Endothelial cell of hepatic sinusoid (primary cell): ENCODE data around the gene FBXO34.

Experiments
- in situ Hi-C: cut with HindIII; loops from 2 replicates; pipeline ENCODE4 v1.10.0; 2017; ENCODE audit warnings: low sequenced_read_pairs

Gene FBXO34

DNA sequence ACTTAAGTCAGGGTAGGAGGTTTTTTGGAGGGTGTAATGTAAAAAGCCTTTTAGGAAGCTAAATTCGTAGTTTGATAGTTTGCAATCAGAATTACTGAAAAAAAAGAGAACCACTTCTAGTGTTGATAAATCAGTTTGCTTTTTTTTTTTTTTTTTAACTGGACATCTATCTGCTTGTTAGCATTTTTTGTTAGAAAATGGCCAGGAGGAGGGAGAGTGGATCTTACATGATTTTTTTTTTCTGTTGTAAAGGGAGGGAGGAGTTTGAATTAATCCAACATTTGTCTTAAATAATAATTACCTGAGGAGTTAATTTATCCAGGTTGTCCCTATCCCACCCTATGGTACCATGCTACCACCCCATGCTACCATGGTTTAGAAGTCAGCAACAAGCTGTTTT, 1.2 kb downstream of the FBXO34 start:
- in situ Hi-C loops: no loop called here

DNA sequence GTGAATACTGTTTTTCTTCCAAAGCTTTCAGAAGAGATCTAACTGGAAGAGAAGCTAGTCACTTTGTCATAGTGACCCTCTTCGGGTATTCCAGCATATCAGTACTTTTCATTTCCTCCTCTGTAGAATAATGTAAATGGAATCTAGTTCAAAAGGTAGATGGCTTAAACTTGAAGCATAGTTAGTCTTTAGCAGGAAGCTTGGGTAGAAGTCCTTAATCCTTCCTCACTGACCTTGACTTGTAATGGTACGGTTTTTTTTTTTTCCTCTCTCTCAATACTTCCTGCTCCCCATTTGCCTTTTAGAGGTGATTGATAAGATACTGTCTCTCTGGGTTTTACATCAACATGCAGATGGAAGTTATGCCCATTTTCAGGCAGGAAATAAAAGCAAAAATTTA, 1.7 kb downstream of the FBXO34 start:
- in situ Hi-C loops: no loop called here

DNA sequence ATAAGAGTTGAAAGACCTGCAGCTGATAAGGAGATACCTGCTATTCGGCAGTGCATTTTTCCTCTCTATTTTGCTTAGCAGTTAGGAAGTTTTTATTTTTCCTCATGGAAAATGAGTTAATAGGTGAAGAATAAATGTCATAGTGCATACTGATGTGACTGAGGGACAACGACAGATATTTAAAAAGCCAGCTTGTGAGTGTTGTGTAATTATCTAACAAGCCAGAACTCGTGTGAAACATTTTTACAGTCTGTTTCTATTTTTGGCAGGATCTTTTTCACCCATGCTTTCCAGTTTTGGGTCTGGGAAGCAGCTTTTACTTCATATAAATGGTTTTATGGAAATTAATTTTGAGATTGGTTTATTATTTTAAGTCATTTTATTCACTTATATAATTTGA, 2.9 kb downstream of the FBXO34 start:
- in situ Hi-C loops: no loop called here

DNA sequence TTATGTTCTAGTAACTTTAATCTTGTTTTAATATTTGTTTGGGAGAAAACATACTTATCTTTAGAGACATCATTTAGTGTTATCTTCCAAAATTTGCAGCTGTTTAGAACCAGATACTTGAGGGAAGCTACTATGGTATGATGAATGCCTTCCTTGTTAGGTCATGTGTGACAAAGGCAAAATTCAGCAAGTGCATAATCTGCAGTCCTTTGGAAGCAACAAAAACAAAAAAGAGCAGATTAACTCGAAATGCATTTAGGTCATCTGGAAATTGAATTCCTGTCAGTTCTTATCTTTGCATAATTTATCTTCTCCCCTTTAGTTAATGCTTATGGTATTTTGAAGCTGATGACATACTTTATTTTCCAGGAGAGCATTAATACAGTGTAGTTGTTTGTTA, 3.5 kb downstream of the FBXO34 start:
- in situ Hi-C loops: no loop called here

DNA sequence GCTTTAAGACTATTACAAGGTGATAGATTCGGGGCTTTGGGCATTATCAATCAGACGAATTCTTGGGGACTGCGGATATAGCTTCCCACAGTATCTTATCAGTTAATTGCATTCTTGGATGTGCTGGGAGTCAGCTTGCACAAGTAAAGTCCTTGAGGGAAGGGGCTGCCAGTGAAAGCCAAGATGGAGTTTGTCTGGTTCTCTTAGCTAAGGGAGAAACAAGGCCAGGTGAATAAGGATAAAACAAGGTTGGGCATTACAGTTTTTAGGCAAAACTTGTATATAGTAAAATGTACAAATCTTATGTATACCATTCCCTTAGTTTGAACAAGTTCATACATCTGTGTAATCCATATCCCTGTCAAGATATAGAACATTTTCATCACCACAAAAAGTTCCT, 5.5 kb downstream of the FBXO34 start:
- in situ Hi-C loops: no loop called here

DNA sequence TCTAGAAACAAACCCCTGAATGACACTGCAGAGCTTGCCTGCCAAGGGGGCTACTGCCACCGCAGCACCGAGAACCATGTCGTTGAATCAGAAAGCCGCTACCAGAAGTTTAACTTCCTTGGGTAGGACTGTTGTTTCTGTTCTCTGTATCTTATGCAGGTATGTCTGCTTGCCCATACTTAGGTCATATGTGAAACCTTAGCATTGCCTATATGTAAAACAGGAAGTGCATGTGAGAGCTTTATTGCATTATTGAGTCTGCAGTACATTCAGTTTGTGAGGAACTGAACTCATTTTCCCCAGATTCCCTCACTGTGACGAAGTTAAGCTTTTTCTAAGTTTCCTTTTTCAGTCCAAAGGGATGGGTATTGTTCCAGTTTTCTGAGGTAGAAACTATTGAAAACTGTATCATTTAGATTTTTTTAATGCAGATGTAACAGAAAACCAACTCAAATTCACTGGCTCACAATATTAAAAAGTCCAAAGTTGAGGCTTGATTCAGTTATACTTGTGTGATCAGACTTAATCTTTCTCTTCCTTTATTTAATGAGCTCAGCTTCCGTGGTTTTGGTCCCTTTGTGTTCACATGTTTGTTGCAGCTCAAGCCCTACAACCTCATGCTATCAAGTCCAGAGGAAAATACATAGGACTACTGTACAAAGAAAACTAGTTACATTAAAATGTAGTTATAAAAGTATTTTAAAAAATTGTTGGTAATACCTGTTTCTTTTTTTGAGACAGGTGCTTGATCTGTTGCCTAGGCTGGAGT, 6.9 kb downstream of the FBXO34 start:
- in situ Hi-C loops: no loop called here

DNA sequence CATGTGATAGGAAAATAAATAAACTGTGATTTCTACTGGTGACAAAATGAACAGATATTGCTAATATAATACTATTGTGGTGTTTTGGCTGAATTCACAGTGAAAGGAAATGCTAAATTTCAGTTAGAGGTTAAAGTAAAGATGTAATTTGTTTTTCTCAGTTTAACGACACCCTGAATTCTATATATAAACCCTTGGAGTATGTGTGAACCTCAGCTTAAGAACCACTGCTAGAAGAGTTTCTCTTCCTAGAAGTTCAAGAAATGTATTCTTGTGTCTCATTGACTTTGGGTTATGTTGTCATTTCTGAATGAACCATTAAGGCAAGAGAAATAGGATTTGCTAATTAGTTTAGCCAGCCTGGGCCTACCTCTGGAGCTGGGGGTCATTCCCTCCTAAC, 8.2 kb downstream of the FBXO34 start:
- in situ Hi-C loops: no loop called here

DNA sequence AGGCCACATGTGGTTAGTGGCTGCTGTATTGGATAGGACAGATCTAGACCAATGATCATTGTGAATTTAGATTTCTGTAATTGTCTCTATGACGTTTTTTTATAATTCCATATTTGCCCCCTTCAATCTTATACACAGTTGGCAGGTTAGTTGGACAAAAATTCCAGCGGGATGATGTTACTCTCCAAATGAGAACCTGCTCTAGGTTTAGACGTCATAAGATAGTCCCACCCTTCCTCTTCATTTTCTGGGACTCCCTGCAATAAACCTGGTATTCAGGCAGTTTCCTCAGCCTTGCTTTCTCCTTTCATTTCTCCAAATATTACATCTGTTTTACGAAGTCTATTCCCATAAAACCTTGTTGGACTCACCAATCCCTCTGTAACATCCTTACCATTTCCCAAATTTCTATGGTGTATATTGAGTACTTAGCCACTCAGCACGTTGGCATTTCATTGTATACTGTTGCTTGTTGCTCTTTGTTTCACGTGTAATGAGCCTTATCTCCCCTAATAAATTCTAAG, 10.2 kb downstream of the FBXO34 start:
- in situ Hi-C loops: no loop called here

DNA sequence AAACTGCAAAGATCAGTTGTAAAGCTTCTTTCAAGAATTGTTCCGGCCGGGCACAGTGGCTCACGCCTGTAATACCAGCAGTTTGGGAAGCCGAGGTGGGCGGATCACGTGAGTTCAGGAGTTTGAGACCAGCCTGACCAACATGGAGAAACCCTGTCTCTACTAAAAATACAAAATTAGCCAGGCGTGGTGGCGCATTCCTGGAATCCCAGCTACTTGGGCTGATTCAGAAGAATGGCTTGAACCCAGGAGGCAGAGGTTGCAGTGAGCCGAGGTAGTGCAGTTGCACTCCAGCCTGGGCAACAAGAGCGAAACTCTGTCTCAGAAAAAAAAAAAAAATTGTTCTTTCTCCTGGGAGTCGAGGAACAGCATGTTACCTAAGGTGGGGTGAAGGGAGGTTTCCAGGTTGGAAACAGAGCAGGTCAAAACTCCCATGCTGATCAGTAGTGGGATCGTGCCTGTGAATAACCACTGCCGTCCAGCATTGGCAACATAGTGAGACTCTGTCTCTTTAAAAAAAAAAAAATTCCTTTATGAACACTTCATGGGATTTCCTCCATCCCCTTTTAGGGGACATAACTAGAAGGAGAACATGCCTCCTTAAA, 13.9 kb downstream of the FBXO34 start:
- in situ Hi-C loops: no loop called here

DNA sequence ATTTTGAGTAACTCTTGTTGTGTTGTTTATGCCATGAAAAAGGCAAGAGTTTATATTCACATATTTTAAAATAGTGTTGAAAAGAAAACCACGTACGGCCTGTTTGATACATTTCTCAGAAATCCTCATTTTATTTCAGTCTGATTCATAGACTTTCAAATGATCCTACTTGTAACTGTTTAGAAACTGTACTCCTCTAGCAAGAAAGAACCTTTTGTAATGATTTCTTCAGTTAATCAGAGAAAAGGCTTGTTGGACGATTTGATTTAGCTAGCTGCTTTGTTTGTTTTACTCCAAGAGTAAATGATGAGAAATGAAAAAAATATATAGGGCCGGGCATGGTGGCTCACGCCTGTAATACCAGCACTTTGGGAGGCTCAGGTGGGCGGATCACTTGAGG, 17.2 kb downstream of the FBXO34 start:
- in situ Hi-C loops: no loop called here

DNA sequence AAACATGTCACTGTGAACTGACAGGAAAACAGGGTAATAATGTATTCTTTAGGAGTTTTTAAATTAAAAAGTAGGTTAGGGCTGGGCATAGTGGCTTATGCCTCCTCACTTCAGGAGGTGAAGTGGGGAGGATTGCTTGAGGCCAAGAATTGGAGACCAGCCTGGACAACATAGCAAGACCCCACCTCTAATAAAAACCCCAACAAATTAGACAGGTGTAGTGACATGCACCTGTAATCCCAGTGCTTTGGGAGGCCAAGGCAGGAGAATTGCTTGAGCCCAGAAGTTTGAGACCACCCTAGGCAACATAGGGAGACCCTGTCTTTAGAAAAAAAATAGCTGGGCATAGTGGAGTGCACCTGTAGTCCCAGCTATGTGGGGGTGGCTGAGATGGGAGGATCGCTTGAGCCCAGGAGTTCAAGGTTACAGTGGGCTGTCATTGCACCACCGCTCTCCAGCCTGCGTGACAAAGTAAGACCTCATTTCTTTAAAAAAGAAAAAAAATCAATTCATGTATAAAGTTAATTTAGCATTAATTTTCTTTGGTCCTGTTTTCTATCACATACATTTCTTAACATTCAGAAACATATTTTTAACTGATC, 20.4 kb downstream of the FBXO34 start:
- in situ Hi-C loops: no loop called here

DNA sequence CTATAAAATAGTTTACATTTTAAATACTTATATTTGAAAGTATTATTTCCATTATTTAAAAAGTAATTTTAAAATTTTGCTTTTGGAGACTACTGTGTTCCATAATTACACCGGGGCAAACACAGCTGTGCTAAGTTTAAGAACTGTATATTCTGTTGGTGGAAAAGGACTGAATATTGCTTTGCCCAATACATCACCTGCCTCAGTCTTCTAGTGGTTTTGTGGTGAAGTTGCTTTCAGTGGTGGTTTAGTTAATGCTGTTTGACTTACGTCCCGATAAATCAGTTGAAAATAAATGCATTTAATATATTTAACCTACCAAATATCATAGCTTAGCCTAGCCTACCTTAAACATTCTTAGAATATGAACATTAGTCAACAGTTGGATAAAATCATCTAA, 23.4 kb downstream of the FBXO34 start:
- in situ Hi-C loops: no loop called here

DNA sequence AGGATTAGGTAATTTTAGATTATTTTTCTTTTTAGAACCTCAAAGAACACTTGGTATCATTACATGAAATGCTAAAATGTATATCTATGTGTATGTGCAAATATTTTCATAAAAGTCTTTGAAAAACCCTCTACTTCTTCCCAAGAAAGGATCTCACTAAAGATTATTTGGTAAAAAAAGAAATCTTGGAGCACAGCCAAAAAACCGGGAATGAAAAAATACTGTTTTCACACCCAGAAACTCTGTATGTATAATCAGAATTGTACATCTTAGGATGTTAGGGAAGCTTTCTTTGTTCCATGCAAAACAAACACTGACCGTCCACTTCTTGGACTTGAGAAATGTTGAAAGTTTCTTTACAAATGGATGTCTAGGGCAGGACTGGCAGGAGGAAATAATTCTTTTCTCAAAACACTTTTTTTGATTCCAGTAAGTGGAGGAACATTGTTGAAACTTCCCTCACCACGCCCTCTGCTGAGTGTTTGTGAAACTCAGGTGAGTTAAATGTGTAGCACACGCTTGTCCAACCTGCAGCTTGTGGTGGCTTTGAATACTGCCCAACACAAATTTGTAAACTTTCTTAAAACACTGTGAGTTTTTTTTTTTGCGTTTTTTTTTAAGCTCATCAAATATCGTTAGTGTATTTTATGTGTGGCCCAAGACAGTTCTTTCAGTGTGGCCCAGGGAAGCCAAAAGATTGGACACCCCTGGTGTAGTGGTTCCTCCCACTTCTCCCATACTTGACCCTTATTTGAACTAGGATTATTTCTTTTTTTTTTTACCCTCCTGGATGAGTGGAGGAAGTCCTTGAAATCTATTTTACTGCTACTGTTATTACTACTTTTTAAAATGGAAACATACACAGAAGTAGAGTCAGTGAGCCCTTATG, 26.6 kb downstream of the FBXO34 start:
- in situ Hi-C loops: no loop called here

DNA sequence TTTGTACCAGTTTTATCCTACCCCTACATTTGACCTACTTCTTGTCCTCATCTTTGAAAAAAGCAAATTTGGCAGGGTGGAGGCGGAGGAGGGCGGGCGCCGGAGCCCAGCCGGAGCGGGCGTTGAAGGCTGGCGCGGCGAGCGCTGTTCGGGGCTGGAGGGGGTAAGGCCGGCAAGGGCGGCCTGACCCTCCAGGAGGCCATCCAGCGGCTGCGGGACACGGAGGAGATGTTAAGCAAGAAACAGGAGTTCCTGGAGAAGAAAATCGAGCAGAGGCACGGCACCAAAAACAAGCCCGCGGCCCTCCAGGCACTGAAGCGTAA, 27.2 kb downstream of the FBXO34 start:
- in situ Hi-C loops: no loop called here

DNA sequence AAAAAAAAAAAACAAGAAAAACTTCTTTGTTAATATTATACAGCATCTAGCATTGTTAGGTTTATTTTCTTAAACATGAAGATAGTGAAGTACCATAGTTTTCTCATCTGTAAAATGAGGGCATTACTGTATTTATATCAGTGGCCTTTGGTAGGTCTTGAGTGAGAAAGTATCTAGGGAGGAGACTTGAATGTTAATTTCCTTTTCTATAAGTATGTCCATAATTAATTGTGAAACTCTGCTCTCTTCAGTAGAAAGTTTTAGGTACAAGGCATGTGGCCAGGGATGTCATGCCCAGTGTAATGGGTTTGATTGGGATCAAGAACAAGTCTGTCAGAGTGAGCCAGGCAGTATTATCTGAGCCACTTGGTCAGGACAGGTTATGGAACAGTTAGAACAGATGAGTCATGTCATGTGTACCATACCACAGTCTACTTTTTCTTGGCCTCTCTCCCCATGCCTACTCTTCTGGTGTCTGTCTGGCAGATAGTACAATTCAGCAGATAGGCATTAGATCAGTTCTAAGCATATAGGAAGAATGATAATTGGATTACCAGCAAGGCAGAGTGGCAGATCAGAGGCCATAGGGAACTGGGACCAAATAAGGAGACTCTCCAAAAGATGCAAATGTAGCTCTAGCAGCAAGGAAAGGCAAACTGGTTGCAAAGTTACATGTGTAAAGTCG, 30.4 kb downstream of the FBXO34 start:
- in situ Hi-C loops: no loop called here

DNA sequence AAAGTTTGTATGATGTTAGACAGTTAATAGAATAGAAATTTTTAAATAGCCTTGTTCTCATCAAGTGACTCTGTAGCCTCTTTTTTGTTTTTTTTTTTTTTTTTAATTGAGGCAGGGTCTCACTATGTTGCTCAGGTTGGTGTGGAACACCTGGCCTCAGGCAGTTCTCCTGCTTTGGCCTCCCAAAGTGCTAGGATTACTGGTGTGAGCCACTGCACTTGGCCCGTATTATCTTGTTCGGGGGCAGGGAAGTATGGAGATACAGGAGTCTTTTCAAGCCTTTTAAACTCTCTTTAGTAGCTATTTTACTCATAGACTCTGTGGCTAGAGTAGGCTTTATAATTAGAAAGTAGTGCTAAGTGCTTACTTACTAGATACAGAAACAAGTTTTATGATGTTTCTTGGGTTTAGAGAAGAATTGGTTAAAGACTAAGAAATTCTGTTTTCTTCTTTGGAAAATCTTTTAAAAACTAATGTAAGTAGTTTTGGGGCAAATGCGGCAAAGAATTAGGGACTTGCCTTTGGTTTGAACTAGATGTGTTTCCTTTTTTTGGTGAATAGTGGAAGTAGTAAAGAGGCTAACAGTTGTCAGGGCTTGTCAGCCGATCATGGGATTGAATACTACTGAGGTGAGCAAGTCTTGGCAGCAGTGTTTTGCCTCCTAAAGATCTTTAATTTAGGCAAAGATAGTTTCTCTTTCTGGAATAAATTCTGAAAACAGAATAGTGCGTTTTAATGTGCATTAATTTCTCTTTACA, 31.3 kb downstream of the FBXO34 start:
- in situ Hi-C loops: no loop called here

DNA sequence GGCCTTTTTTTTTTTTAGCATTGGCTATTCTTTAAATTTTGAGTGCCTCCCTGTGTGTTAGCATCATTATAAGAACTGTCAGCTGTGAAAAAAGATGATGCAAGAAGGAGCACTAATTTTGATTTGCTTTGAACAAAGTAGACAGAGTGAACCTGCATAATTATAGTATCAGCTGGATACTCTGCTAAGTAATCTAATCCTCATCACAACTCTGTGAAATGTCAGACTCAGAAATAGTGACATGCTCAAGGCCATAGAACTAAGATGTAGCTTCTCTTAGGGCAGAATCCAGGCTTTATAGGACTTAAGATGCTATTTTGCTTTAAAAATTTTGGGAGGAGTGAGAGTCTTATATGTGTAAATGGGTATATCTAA, 31.9 kb downstream of the FBXO34 start:
- in situ Hi-C loops: no loop called here

DNA sequence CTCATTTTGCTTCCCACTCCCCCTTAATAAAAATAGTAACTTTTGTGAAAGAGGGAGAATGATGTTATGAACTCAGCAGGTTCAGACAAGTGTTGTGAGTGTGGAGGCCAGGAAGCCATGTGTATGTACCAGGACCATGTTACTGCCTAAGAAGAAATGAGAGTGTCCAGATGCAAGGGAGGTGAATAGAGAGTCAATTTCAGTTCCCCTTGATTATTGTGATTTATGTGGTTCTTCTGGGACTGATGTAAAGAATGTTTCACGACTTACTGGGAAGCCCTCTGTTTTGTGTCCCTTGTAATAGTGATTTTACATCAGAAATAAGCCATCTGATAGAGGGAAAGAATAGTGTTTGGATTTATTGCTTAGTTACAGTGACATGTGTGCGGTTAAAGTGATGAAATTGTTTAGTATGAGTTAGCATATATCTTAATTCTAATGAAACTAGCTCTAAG, 32.5 kb downstream of the FBXO34 start:
- in situ Hi-C loops: no loop called here

DNA sequence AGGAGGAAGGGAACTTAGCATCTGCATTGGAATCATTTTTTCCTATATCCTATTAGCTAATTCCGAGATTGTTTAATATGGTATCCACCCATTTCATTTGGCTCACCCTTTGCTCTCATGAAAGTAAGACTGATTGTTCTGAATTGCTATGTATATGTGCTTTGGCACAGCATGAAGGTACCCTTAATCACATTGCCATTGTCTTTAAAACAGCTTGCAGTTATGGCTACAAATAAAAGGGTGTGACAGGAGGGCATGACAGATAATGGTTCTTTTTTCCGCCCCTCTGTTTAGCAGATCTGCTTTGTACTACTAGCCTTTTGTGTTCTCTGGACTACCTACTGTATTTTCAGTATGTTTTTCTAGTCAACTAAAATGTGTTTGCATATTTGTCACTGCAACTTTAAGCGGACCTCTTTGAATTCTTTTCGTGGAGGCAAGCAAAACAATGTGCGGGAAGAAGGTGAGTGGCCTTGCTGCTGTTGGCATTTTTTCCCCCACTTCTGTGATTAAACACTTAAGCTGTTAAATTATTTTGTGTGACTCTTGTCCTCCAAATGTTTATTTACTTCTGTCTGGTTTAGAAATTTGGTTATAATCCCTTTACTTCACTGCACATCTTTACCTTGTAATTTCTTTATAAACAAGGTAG, 35.8 kb downstream of the FBXO34 start:
- in situ Hi-C loops: no loop called here

DNA sequence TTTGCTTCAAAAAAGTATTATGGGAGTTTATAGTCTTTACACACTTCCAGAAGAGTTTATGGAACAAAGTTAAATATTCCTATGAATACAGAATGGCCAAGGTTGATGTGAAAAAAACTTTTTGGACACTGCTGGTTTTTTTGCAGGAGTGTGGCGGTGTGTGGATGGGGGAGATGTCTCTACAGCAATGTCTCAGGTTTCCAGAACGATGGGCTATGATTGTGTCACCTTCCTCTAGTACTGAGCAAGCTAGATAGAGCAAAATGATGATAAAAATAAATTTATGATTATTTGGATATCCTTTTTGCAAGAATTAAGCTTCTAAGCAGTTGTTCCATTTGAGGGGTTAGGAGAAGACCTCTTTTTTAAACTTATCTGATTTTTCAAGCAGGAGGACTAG, 37.9 kb downstream of the FBXO34 start:
- in situ Hi-C loops: no loop called here
